GM12878 (cell line): ENCODE measurements around the gene SERPINA4. TPM values are rescaled to one million over a fixed set of nuclear protein-coding genes. Genes with fewer than 3 reads are reported as not detected.

Experiments
- ATAC-seq: fragments of 200-7000 bp; cut with Tn5 transposase; 3 replicates; pipeline ENCODE4 v1.9.1; 2020; ENCODE audit warnings: mild to moderate bottlenecking, moderate library complexity
- BruUV-seq: library from RNA; stranded (reverse); fragments of 400-500 nt; replicated peaks from 2 replicates; lab custom pipeline; 2021; lab: Mats Ljungman, UMichigan
- CTCF ChIA-PET: fragments of 300-600 bp; sonication (Branson Sonifier 250); formaldehyde crosslinking; extraction: SDS; loops from one replicate; lab custom pipeline; 2021; ENCODE audit warnings: inconsistent platforms; lab: Yijun Ruan, JAX
- POLR2A ChIA-PET: fragments of 350-600 bp; formaldehyde crosslinking; extraction: SDS; loops from one replicate; lab custom pipeline; 2021; ENCODE audit warnings: inconsistent platforms; lab: Charles Lee
- RAD21 ChIA-PET: fragments of 300-600 bp; sonication (Branson Sonifier 250); formaldehyde crosslinking; loops from one replicate; lab custom pipeline; 2023; ENCODE audit warnings: antibody characterized with exemption; ENCODE audit not compliant: unreplicated experiment; lab: Charles Lee
- SMC1A ChIA-PET: fragments of 300-600 bp; sonication (Branson Sonifier 250); formaldehyde crosslinking; loops from one replicate; lab custom pipeline; 2023; ENCODE audit not compliant: unreplicated experiment, uncharacterized antibody; lab: Charles Lee
- DNase-seq: peaks from one replicate; pipeline ENCODE4 v3.0.0-alpha.2; 2011; ENCODE audit warnings: low read depth, low spot score
- FAIRE-seq: peaks from 3 replicates; lab custom pipeline; 2011; peaks lifted over from hg19 to GRCh38; lab: Jason Lieb, UNC
- H2AFZ ChIP-seq: 2 replicates; pipeline ENCODE4 v1.6.0; 2011; ENCODE audit warnings: low read depth, low read length, control low read depth; ENCODE audit not compliant: control insufficient read depth
- H3K27ac ChIP-seq: 2 replicates; pipeline ENCODE4 v1.5.1; 2011; ENCODE audit warnings: control low read depth; ENCODE audit not compliant: control insufficient read depth, insufficient read depth
- H3K27me3 ChIP-seq, 2 experiments: replicated peaks in 1 of 2; 2 replicates each; pipeline versions ENCODE4 v1.6.0 to v1.6.1; 2011; ENCODE audit warnings: low read length in 1 of 2; ENCODE audit not compliant: control insufficient read depth in 2 of 2, insufficient read depth in 2 of 2
- H3K36me3 ChIP-seq, 2 experiments: 2 replicates each; pipeline ENCODE4 v1.5.1; 2011; ENCODE audit warnings: low read length in 1 of 2; ENCODE audit not compliant: control insufficient read depth in 2 of 2, insufficient read depth in 2 of 2
- H3K4me1 ChIP-seq: 2 replicates; pipeline ENCODE4 v1.6.1; 2011; ENCODE audit warnings: mild to moderate bottlenecking, low read length, moderate library complexity, mixed read lengths; ENCODE audit not compliant: control insufficient read depth, insufficient read depth
- H3K4me2 ChIP-seq: 2 replicates; pipeline ENCODE4 v1.6.0; 2011; ENCODE audit warnings: control low read depth; ENCODE audit not compliant: control insufficient read depth, insufficient read depth
- H3K4me3 ChIP-seq: fragments of 200-600 bp; sonication (generic); 2 replicates; pipeline ENCODE4 v1.5.1; 2016
- H3K79me2 ChIP-seq: 2 replicates; pipeline ENCODE4 v1.6.0; 2011; ENCODE audit warnings: low read length; ENCODE audit not compliant: control insufficient read depth, insufficient read depth
- H3K9ac ChIP-seq: 2 replicates; pipeline ENCODE4 v1.8.0; 2011; ENCODE audit warnings: low read length, control low read depth, mixed read lengths; ENCODE audit not compliant: control insufficient read depth, insufficient read depth
- H3K9me3 ChIP-seq: replicated peaks from 3 replicates; pipeline ENCODE4 v1.5.1; 2011; ENCODE audit warnings: mild to moderate bottlenecking, low read length; ENCODE audit not compliant: control insufficient read depth, insufficient read depth
- H4K20me1 ChIP-seq: 2 replicates; pipeline ENCODE4 v1.6.0; 2011; ENCODE audit not compliant: control insufficient read depth, insufficient read depth
- ASH2L ChIP-seq: fragments of 300-600, 200-600 bp; sonication (generic); IDR thresholded peaks from 2 replicates; pipeline ENCODE4 v1.6.1; 2017; ENCODE audit warnings: low read depth, mild to moderate bottlenecking, borderline replicate concordance
- BMI1 ChIP-seq: fragments of 450-650 bp; IDR thresholded peaks from 2 replicates; pipeline ENCODE4 v1.6.1; 2016; ENCODE audit warnings: mild to moderate bottlenecking, moderate library complexity, borderline replicate concordance
- BRCA1 ChIP-seq: IDR thresholded peaks from 2 replicates; pipeline ENCODE4 v1.6.1; 2011; ENCODE audit warnings: low read depth, low read length, improper control_type of control experiment
- EGR1 ChIP-seq, 2 experiments: IDR thresholded peaks; 1 replicate in 1 of 2; 2 replicates in 1 of 2; pipeline ENCODE4 v1.6.1; 2011 to 2012; ENCODE audit warnings: low read depth in 2 of 2, low read length in 2 of 2, borderline replicate concordance in 1 of 2, mild to moderate bottlenecking in 1 of 2, moderate library complexity in 1 of 2
- IKZF2 ChIP-seq, 2 experiments: fragments of 450-650 bp; IDR thresholded peaks; 2 replicates each; pipeline ENCODE4 v1.6.1; 2017; ENCODE audit warnings: mild to moderate bottlenecking in 2 of 2, moderate library complexity in 2 of 2
- MEF2B ChIP-seq: fragments of 450-650 bp; IDR thresholded peaks from 2 replicates; pipeline ENCODE4 v1.6.1; 2018; ENCODE audit warnings: mild to moderate bottlenecking, moderate library complexity; ENCODE audit not compliant: partially characterized antibody, poor library complexity, severe bottlenecking
- NR2C1 ChIP-seq: fragments of 450-650 bp; IDR thresholded peaks from 2 replicates; pipeline ENCODE4 v1.6.1; 2017; ENCODE audit warnings: antibody characterized with exemption, mild to moderate bottlenecking, moderate library complexity
- NR2F1 ChIP-seq: fragments of 450-650 bp; conservative IDR thresholded peaks from 2 replicates; pipeline ENCODE4 v1.6.1; 2017; ENCODE audit warnings: mild to moderate bottlenecking
- POLR2A ChIP-seq: IDR thresholded peaks from 2 replicates; pipeline ENCODE4 v1.6.1; 2011; ENCODE audit warnings: low read depth, mild to moderate bottlenecking, low read length
- RBBP5 ChIP-seq: fragments of 200-600 bp; sonication (generic); conservative IDR thresholded peaks from 2 replicates; pipeline ENCODE4 v1.6.1; 2016
- SMAD5 ChIP-seq: IDR thresholded peaks from 2 replicates; pipeline ENCODE4 v1.6.1; 2016; ENCODE audit warnings: antibody characterized with exemption, low read depth
- SMARCA5 ChIP-seq: fragments of 450-650 bp; IDR thresholded peaks from 2 replicates; pipeline ENCODE4 v1.6.1; 2017; ENCODE audit warnings: mild to moderate bottlenecking
- SPI1 ChIP-seq: IDR thresholded peaks from 2 replicates; pipeline ENCODE4 v1.6.1; 2011; ENCODE audit warnings: low read depth, mild to moderate bottlenecking, low read length, moderate library complexity, borderline replicate concordance; ENCODE audit not compliant: insufficient read depth
- SREBF2 ChIP-seq: IDR thresholded peaks from 2 replicates; pipeline ENCODE4 v1.6.1; 2012; ENCODE audit warnings: mild to moderate bottlenecking, low read length
- STAT1 ChIP-seq: fragments of 450-650 bp; conservative IDR thresholded peaks from 2 replicates; pipeline ENCODE4 v1.6.1; 2014; ENCODE audit warnings: antibody characterized with exemption, mild to moderate bottlenecking
- TCF7 ChIP-seq: IDR thresholded peaks from 2 replicates; pipeline ENCODE4 v1.6.1; 2014; ENCODE audit warnings: antibody characterized with exemption, borderline replicate concordance
- WGBS: methylation state at CpG from one replicate; pipeline ENCODE4 v1.1.6; 2016; ENCODE audit warnings: low lambda C conversion rate; ENCODE audit not compliant: insufficient replicate concordance, insufficient coverage; ENCODE audit errors: missing lambda C conversion rate; 5-methylcytosine and 5-hydroxymethylcytosine counted together
- in situ Hi-C: fragments of 300-500 bp; cut with MboI; formaldehyde crosslinking; loops from 9 replicates; pipeline ENCODE4 v1.14.3; 2018; ENCODE audit warnings: mixed read lengths
- intact Hi-C: fragments of 100-400 bp; cut with micrococcal nuclease; formaldehyde crosslinking; loops from one replicate; pipeline ENCODE4 v1.14.2; 2022; ENCODE audit not compliant: unreplicated experiment
- polyA plus RNA-seq, 11 experiments: library from polyadenylated mRNA; depleted of rRNA in 4 of 11; unstranded in 6 of 11; stranded (reverse) in 5 of 11; fragments of >200 nt; fragmentation: Nextera tagmentation in 4 of 11; fragmentation: Illumina TruSeq in 1 of 11; extraction: Ambion mirVana in 4 of 11; extraction: Trizol in 1 of 11; gene quantifications; 1 replicate in 1 of 11; 2 replicates in 10 of 11; pipeline versions ENCODE4 v1.2.1 to v1.2.3, GENCODE V29; 2011 to 2016; ENCODE audit warnings: inconsistent platforms in 2 of 11, missing spikeins in 2 of 11, low read depth in 1 of 11
- total RNA-seq, 4 experiments: library from RNA; depleted of rRNA in 3 of 4; stranded (reverse); fragments of >200 nt in 3 of 4; fragmentation: Illumina TruSeq in 1 of 4; extraction: Trizol in 1 of 4; gene quantifications; 2 replicates each; pipeline versions ENCODE4 v1.2.1 to v1.2.3, GENCODE V29; 2013 to 2021
- TF ChIP-seq, protein P1 (sequence below): fragments of 450-650 bp; IDR thresholded peaks from 2 replicates; pipeline ENCODE4 v1.6.1; 2016; ENCODE audit warnings: mild to moderate bottlenecking
- TF ChIP-seq, protein P2 (sequence below): fragments of 150-350 bp; IDR thresholded peaks from 2 replicates; pipeline ENCODE4 v1.6.1; 2014; ENCODE audit warnings: mild to moderate bottlenecking, low read depth, low read length
- TF ChIP-seq, protein P3 (sequence below): IDR thresholded peaks from 2 replicates; pipeline ENCODE4 v1.6.1; 2011; ENCODE audit warnings: mild to moderate bottlenecking, low read depth, low read length, moderate library complexity; ENCODE audit not compliant: insufficient replicate concordance
- TF ChIP-seq, protein P4 (sequence below): fragments of 450-650 bp; IDR thresholded peaks from 2 replicates; pipeline ENCODE4 v1.6.1; 2017; ENCODE audit warnings: antibody characterized with exemption, mild to moderate bottlenecking, moderate library complexity

Gene SERPINA4
- total and polyA plus RNA-seq, 10 of the 15 experiments (the other 5 are each of a cell fraction or from before 2014, with no cell fraction given) = 0.13 TPM; not detected in 9

DNA sequence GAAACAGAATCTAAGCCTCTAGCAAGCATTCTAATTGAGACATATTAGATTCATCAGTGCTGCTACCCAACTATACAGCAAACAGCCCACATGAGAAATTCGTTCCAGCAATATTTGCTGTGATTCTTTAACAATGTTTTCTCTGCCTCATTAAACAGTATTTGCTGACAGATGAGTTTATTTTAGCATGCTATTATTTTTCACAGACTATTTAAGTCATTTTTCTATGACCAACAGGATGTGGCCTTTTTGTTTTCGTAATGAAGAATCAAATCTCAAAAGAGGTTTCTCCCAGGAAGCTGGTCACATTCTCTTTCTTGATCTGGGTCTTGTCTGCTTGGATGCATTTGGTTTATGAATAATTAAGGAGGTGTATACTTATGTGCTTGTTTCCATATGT, 28.8 kb upstream of the SERPINA4 start:
- no TSS peak for BruUV-seq
- Histone ChIP-seq H3K9ac (no peak overlapping the region), H3K36me3 (no peaks in the 10 kb centered on the region), H3K9me3 (no peaks in the 10 kb centered on the region; the same call in none of the 3 replicates), H3K4me1 (peaks cover 4% of the 10 kb centered on the region; the same call in 1 of the 2 replicates), H3K4me2 (peak overlapping the region; percentile 41; the same call in 1 of the 2 replicates), H2AFZ (no peak overlapping the region; the same call in 1 of the 2 replicates), H3K27ac (no peak overlapping the region), H3K79me2 (no peaks in the 10 kb centered on the region), H4K20me1 (no peaks in the 10 kb centered on the region), H3K4me3 (no peak overlapping the region), H3K27me3 (no peaks in the 10 kb centered on the region)
- intact Hi-C loops (no loop called here), in situ Hi-C loops (no loop called here)
- DNase-seq = peak; percentile 37
- FAIRE-seq = peak; percentile 27
- 3% methylated on average over 2 of the region's 2 CpGs for WGBS
- ChIA-PET CTCF (interaction anchor here (0.8 to 2.1 kb wide), 6 partner anchors 9 to 106 kb away, joined by 3 to 10 read pairs (median 3); no protein-coding TSS in a partner anchor), POLR2A (no interaction called here), SMC1A (no interaction called here), RAD21 (no interaction called here)
- ATAC-seq = no peak; the same call in 2 of the 3 replicates
- TF ChIP-seq TCF7 (no peak), ASH2L (no peak), SMAD5 (no peak), MEF2B (peak; percentile 36), NR2C1 (no peak), SPI1 (no peak), RBBP5 (no peak), IKZF2 (IDR thresholded peaks at IDR 0.05) (peak in 1 of 2 experiments; percentile 21; a peak in 1 of 4 replicates), POLR2A (no peak), SMARCA5 (no peak), SREBF2 (no peak), BRCA1 (no peak), STAT1 (no peak), EGR1 (IDR thresholded peaks at IDR 0.05; ENCODE audit: borderline replicate concordance in 1 of 2, low read depth in 2 of 2, low read length in 2 of 2) (no peak), BMI1 (no peak), NR2F1 (no peak)
- TF ChIP-seq, protein P1, sequence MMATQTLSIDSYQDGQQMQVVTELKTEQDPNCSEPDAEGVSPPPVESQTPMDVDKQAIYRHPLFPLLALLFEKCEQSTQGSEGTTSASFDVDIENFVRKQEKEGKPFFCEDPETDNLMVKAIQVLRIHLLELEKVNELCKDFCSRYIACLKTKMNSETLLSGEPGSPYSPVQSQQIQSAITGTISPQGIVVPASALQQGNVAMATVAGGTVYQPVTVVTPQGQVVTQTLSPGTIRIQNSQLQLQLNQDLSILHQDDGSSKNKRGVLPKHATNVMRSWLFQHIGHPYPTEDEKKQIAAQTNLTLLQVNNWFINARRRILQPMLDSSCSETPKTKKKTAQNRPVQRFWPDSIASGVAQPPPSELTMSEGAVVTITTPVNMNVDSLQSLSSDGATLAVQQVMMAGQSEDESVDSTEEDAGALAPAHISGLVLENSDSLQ = no peak
- TF ChIP-seq, protein P2, sequence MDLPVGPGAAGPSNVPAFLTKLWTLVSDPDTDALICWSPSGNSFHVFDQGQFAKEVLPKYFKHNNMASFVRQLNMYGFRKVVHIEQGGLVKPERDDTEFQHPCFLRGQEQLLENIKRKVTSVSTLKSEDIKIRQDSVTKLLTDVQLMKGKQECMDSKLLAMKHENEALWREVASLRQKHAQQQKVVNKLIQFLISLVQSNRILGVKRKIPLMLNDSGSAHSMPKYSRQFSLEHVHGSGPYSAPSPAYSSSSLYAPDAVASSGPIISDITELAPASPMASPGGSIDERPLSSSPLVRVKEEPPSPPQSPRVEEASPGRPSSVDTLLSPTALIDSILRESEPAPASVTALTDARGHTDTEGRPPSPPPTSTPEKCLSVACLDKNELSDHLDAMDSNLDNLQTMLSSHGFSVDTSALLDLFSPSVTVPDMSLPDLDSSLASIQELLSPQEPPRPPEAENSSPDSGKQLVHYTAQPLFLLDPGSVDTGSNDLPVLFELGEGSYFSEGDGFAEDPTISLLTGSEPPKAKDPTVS = no peak
- TF ChIP-seq, protein P3, sequence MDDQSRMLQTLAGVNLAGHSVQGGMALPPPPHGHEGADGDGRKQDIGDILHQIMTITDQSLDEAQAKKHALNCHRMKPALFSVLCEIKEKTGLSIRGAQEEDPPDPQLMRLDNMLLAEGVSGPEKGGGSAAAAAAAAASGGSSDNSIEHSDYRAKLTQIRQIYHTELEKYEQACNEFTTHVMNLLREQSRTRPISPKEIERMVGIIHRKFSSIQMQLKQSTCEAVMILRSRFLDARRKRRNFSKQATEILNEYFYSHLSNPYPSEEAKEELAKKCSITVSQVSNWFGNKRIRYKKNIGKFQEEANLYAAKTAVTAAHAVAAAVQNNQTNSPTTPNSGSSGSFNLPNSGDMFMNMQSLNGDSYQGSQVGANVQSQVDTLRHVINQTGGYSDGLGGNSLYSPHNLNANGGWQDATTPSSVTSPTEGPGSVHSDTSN = no peak
- TF ChIP-seq, protein P4, sequence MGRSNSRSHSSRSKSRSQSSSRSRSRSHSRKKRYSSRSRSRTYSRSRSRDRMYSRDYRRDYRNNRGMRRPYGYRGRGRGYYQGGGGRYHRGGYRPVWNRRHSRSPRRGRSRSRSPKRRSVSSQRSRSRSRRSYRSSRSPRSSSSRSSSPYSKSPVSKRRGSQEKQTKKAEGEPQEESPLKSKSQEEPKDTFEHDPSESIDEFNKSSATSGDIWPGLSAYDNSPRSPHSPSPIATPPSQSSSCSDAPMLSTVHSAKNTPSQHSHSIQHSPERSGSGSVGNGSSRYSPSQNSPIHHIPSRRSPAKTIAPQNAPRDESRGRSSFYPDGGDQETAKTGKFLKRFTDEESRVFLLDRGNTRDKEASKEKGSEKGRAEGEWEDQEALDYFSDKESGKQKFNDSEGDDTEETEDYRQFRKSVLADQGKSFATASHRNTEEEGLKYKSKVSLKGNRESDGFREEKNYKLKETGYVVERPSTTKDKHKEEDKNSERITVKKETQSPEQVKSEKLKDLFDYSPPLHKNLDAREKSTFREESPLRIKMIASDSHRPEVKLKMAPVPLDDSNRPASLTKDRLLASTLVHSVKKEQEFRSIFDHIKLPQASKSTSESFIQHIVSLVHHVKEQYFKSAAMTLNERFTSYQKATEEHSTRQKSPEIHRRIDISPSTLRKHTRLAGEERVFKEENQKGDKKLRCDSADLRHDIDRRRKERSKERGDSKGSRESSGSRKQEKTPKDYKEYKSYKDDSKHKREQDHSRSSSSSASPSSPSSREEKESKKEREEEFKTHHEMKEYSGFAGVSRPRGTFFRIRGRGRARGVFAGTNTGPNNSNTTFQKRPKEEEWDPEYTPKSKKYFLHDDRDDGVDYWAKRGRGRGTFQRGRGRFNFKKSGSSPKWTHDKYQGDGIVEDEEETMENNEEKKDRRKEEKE = no peak
